Skeletal muscle tissue (tissue), 4 donors: ENCODE data around the gene SETD3. TPM values are rescaled to one million over a fixed set of nuclear protein-coding genes. Genes with fewer than 3 reads are reported as not detected.

Experiments
- H3K27ac ChIP-seq: one replicate; pipeline ENCODE4 v1.7.0; 2013; ENCODE audit warnings: mild to moderate bottlenecking, low read depth, low read length, inconsistent platforms
- H3K27me3 ChIP-seq, 3 donors: one replicate each; pipeline ENCODE4 v1.7.0; 2013; ENCODE audit warnings: low read length in 3 of 3; ENCODE audit not compliant: control insufficient read depth in 3 of 3, insufficient read depth in 3 of 3
- H3K36me3 ChIP-seq, 3 donors: one replicate each; pipeline ENCODE4 v1.7.0; 2013; ENCODE audit warnings: low read length in 3 of 3; ENCODE audit not compliant: control insufficient read depth in 3 of 3, insufficient read depth in 3 of 3
- H3K4me1 ChIP-seq, 3 donors: one replicate each; pipeline ENCODE4 v1.7.0; 2013; ENCODE audit warnings: low read length in 3 of 3, mild to moderate bottlenecking in 3 of 3; ENCODE audit not compliant: control insufficient read depth in 3 of 3, insufficient read depth in 3 of 3
- H3K4me3 ChIP-seq, 3 donors: one replicate each; pipeline ENCODE4 v1.7.0; 2013; ENCODE audit warnings: low read length in 3 of 3
- H3K9ac ChIP-seq, 3 donors: one replicate each; pipeline ENCODE4 v1.7.0; 2013; ENCODE audit warnings: low read length in 3 of 3, mild to moderate bottlenecking in 3 of 3, moderate library complexity in 2 of 3, low read depth in 1 of 3
- H3K9me3 ChIP-seq, 3 donors: one replicate each; pipeline ENCODE4 v1.7.0; 2013; ENCODE audit warnings: low read length in 3 of 3; ENCODE audit not compliant: control insufficient read depth in 3 of 3
- total RNA-seq: library from RNA; depleted of rRNA; stranded (reverse); fragments of >200 nt; gene quantifications from one replicate; pipeline ENCODE4 v1.2.3, GENCODE V29; 2014
- donor health status: Osteomylitis.

SETD3 gene
- total RNA-seq = 112 TPM

GRCh38 chr14:99479906-99480869, at the start of gene SETD3:
SETD3 (minus strand) TSS chr14:99480859; CDS start chr14:99465805, 15,054 bp downstream.
- Histone ChIP-seq H3K27me3 (no peaks in the 10 kb centered on the region), H3K9me3 (no peaks in the 10 kb centered on the region), H3K36me3 (no peaks in the 10 kb centered on the region), H3K27ac (peak within 1 kb of the TSS; percentile 98), H3K9ac (peak within 1 kb of the TSS; percentile 95 to 99 (median 97)), H3K4me3 (peak within 1 kb of the TSS; percentile 93 to 96 (median 93)), H3K4me1 (peaks cover 33 to 52% (median 40%) of the 10 kb centered on the region in 3 donors)

- Histone ChIP-seq H3K4me1 (peaks cover 0 to 8% (median 4%) of the 10 kb centered on the region in 3 donors), H3K9me3 (no peaks in the 10 kb centered on the region), H3K27ac (no peak overlapping the region)
Measured at GRCh38 chr14:99529899-99530298, 49.2 kb upstream of the SETD3 start.

GRCh38 chr14:99527427-99528076, 46.9 kb upstream of the SETD3 start:
- Histone ChIP-seq H3K9me3 (no peaks in the 10 kb centered on the region), H3K4me1 (peaks cover 4 to 14% (median 5%) of the 10 kb centered on the region in 3 donors), H3K27ac (no peak overlapping the region), H3K36me3 (no peaks in the 10 kb centered on the region), H3K9ac (no peak overlapping the region), H3K4me3 (no peak overlapping the region), H3K27me3 (no peaks in the 10 kb centered on the region)

More at GRCh38 chr14:99529899-99530298, 49.2 kb upstream of the SETD3 start:
- H3K36me3 ChIP-seq = no peaks in the 10 kb centered on the region
- H3K9ac ChIP-seq = no peak overlapping the region
- H3K4me3 ChIP-seq = no peak overlapping the region
- H3K27me3 ChIP-seq = no peaks in the 10 kb centered on the region

- H3K9ac ChIP-seq = no peak overlapping the region
- peaks cover 4 to 15% (median 5%) of the 10 kb centered on the region in 3 donors for H3K4me1 ChIP-seq
- H3K27me3 ChIP-seq = no peaks in the 10 kb centered on the region
- no peak overlapping the region for H3K27ac ChIP-seq
- no peaks in the 10 kb centered on the region for H3K9me3 ChIP-seq
- H3K4me3 ChIP-seq = no peak overlapping the region
- H3K36me3 ChIP-seq = no peaks in the 10 kb centered on the region
Measured at GRCh38 chr14:99527026-99527425, 46.4 kb upstream of the SETD3 start.

- H3K4me3 ChIP-seq = no peak overlapping the region
- H3K27me3 ChIP-seq = no peaks in the 10 kb centered on the region
- H3K9ac ChIP-seq = no peak overlapping the region
- H3K4me1 ChIP-seq = peaks cover 4 to 15% (median 5%) of the 10 kb centered on the region in 3 donors
- H3K9me3 ChIP-seq = no peaks in the 10 kb centered on the region
- H3K27ac ChIP-seq = no peak overlapping the region
- H3K36me3 ChIP-seq = no peaks in the 10 kb centered on the region
Measured at GRCh38 chr14:99525699-99526080, 45.0 kb upstream of the SETD3 start.

GRCh38 chr14:99524804-99525698, 44.4 kb upstream of the SETD3 start:
- no peak overlapping the region for H3K4me3 ChIP-seq
- peak overlapping the region; percentile 30 for H3K27ac ChIP-seq
- no peaks in the 10 kb centered on the region for H3K9me3 ChIP-seq
- H3K36me3 ChIP-seq = no peaks in the 10 kb centered on the region
- no peak overlapping the region for H3K9ac ChIP-seq
- peaks cover 4 to 15% (median 5%) of the 10 kb centered on the region in 3 donors for H3K4me1 ChIP-seq
- no peaks in the 10 kb centered on the region for H3K27me3 ChIP-seq

- Histone ChIP-seq H3K27ac (peak overlapping the region; percentile 30), H3K9ac (no peak overlapping the region)
Measured at GRCh38 chr14:99524091-99524661, 43.5 kb upstream of the SETD3 start.

GRCh38 chr14:99523704-99524055, 43.0 kb upstream of the SETD3 start:
- Histone ChIP-seq H3K27ac (no peak overlapping the region), H3K9ac (no peak overlapping the region), H3K27me3 (no peaks in the 10 kb centered on the region), H3K4me1 (peaks cover 5 to 15% (median 5%) of the 10 kb centered on the region in 3 donors), H3K9me3 (no peaks in the 10 kb centered on the region), H3K4me3 (no peak overlapping the region), H3K36me3 (no peaks in the 10 kb centered on the region)

More at GRCh38 chr14:99524091-99524661, 43.5 kb upstream of the SETD3 start:
- H3K4me1 ChIP-seq = peaks cover 4 to 15% (median 5%) of the 10 kb centered on the region in 3 donors
- no peaks in the 10 kb centered on the region for H3K27me3 ChIP-seq
- no peaks in the 10 kb centered on the region for H3K9me3 ChIP-seq
- H3K36me3 ChIP-seq = no peaks in the 10 kb centered on the region
- H3K4me3 ChIP-seq = no peak overlapping the region

- Histone ChIP-seq H3K4me1 (peaks cover 5 to 15% (median 9%) of the 10 kb centered on the region in 3 donors), H3K27ac (no peak overlapping the region), H3K27me3 (no peaks in the 10 kb centered on the region), H3K9ac (no peak overlapping the region), H3K9me3 (no peaks in the 10 kb centered on the region), H3K36me3 (no peaks in the 10 kb centered on the region), H3K4me3 (no peak overlapping the region)
Measured at GRCh38 chr14:99522934-99523703, 42.5 kb upstream of the SETD3 start.
